OCI-LY7 (cell line): Measurements from ENCODE around the gene PTH2. TPM values are rescaled to one million over a fixed set of nuclear protein-coding genes. Genes with fewer than 3 reads are reported as not detected.
A peak's percentile ranks its signal among the peaks of the same experiment; 100 is the strongest.
"Not testable (repeated sequence)": the region's sequence is repeated elsewhere in the genome, so short reads cannot be mapped to it uniquely, and the experiment has no call there.

ENCODE experiments used
- BruUV-seq: library from RNA; stranded (reverse); fragments of 400-500 nt; replicated peaks from 2 replicates; lab custom pipeline; 2021; lab: Mats Ljungman, UMichigan
- CTCF ChIA-PET: fragments of 300-600 bp; sonication (Branson Sonifier 250); formaldehyde crosslinking; loops from one replicate; lab custom pipeline; 2022; ENCODE audit warnings: antibody characterized with exemption; ENCODE audit not compliant: unreplicated experiment; lab: Charles Lee
- POLR2A ChIA-PET: fragments of 300-600 bp; sonication (Branson Sonifier 250); formaldehyde crosslinking; loops from one replicate; lab custom pipeline; 2022; ENCODE audit warnings: antibody characterized with exemption; lab: Charles Lee
- DNase-seq: peaks from one replicate; pipeline ENCODE4 v3.0.0-alpha.2; 2015; ENCODE audit warnings: low spot score
- H2AFZ ChIP-seq: fragments of 200-600 bp; sonication (generic), shearing (Covaris generic); 2 replicates; pipeline ENCODE4 v1.6.1; 2014; ENCODE audit warnings: mild to moderate bottlenecking, antibody characterized with exemption, low read length, moderate library complexity
- H3K27ac ChIP-seq: fragments of 200-600 bp; sonication (generic); 2 replicates; pipeline ENCODE4 v1.5.1; 2014; ENCODE audit warnings: mixed run types, low read depth, mild to moderate bottlenecking, moderate library complexity, low read length, inconsistent platforms; ENCODE audit not compliant: poor library complexity, severe bottlenecking
- H3K36me3 ChIP-seq: fragments of 200-600 bp; sonication (generic); 2 replicates; pipeline ENCODE4 v1.6.1; 2014; ENCODE audit warnings: mild to moderate bottlenecking, antibody characterized with exemption, low read length, moderate library complexity, mixed read lengths; ENCODE audit not compliant: insufficient read depth
- H3K4me1 ChIP-seq: fragments of 200-600 bp; sonication (generic); 2 replicates; pipeline ENCODE4 v1.5.1; 2014; ENCODE audit warnings: mild to moderate bottlenecking, low read length; ENCODE audit not compliant: insufficient read depth, poor library complexity, severe bottlenecking
- H3K4me2 ChIP-seq: fragments of 200-600 bp; sonication (generic); 2 replicates; pipeline ENCODE4 v1.6.1; 2014; ENCODE audit warnings: mild to moderate bottlenecking, low read length
- H3K4me3 ChIP-seq: fragments of 200-600 bp; sonication (generic); 2 replicates; pipeline ENCODE4 v1.5.1; 2014; ENCODE audit warnings: mild to moderate bottlenecking, low read depth, low read length; ENCODE audit not compliant: poor library complexity, severe bottlenecking
- H3K79me2 ChIP-seq: fragments of 200-600 bp; sonication (generic); 2 replicates; pipeline ENCODE4 v1.6.1; 2016; ENCODE audit warnings: low read depth, mild to moderate bottlenecking, low read length, moderate library complexity, mixed read lengths; ENCODE audit not compliant: insufficient read depth
- H3K9me2 ChIP-seq: fragments of 200-600 bp; sonication (generic); 2 replicates; pipeline ENCODE4 v1.6.1; 2016; ENCODE audit warnings: mild to moderate bottlenecking, low read length, mixed read lengths; ENCODE audit not compliant: insufficient read depth
- H3K9me3 ChIP-seq: fragments of 200-600 bp; sonication (generic); 2 replicates; pipeline ENCODE4 v1.6.1; 2014; ENCODE audit warnings: mild to moderate bottlenecking, mixed run types, low read length, mixed read lengths
- H4K20me1 ChIP-seq: fragments of 200-600 bp; sonication (generic); 2 replicates; pipeline ENCODE4 v1.6.1; 2014; ENCODE audit warnings: mild to moderate bottlenecking, antibody characterized with exemption, low read length, moderate library complexity, mixed read lengths; ENCODE audit not compliant: insufficient read depth
- EZH2phosphoT487 ChIP-seq: fragments of 200-600 bp; sonication (generic); IDR thresholded peaks from 2 replicates; pipeline ENCODE4 v1.6.1; 2018; ENCODE audit warnings: low read depth, borderline replicate concordance, mild to moderate bottlenecking, mixed run types, antibody characterized with exemption, low read length, moderate library complexity, mixed read lengths
- intact Hi-C: fragments of 100-400 bp; cut with micrococcal nuclease; formaldehyde crosslinking; loops from one replicate; pipeline ENCODE4 v1.10.0; 2022; ENCODE audit not compliant: unreplicated experiment
- total RNA-seq, 2 experiments: library from RNA; depleted of rRNA in 1 of 2; stranded (reverse); fragments of >200 nt in 1 of 2; shearing (Covaris generic) in 1 of 2; gene quantifications; 2 replicates each; pipeline ENCODE4 v1.2.3, GENCODE V29; 2014 to 2022
- TF ChIP-seq, protein P1 (sequence below): fragments of 200-600 bp; sonication (generic); conservative IDR thresholded peaks from 2 replicates; pipeline ENCODE4 v1.5.1; 2014; ENCODE audit warnings: mild to moderate bottlenecking, antibody characterized with exemption, low read length, moderate library complexity, mixed read lengths

The PTH2 gene
- total RNA-seq, 2 experiments from 2014 or later: 0.66 to 1.7 TPM

DNA sequence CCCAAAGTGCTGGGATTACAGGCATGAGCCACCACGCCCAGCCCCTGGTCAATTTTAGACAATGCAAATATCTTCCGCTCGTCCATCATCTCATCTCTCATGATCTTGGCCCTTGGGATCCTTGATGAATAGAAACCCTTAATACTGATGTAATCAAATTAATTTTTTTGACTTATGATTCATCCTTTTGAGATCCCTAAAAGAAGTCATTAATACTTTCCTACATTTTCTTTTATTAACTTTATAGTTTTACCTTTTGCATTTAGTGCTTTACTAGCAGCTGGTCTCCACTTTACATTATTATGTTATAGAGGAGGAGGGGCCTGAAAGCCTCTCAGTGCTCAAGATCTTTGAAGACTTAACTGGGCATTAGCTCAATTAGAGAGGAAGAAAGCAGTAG, 42.9 kb downstream of the PTH2 start:
- DNase-seq: no peak
- Histone ChIP-seq H3K79me2 (no peaks in the 10 kb centered on the region), H3K9me3 (peaks cover 16% of the 10 kb centered on the region; the same call in 1 of the 2 replicates), H3K4me2 (no peak overlapping the region), H3K9me2 (no peaks in the 10 kb centered on the region), H3K36me3 (no peaks in the 10 kb centered on the region; the same call in 1 of the 2 replicates), H2AFZ (no peak overlapping the region), H3K4me3 (no peak overlapping the region), H3K4me1 (peaks cover 16% of the 10 kb centered on the region), H4K20me1 (no peaks in the 10 kb centered on the region), H3K27ac (no peak overlapping the region)
- no peak for TF ChIP-seq EZH2phosphoT487
- TF ChIP-seq, protein P1, sequence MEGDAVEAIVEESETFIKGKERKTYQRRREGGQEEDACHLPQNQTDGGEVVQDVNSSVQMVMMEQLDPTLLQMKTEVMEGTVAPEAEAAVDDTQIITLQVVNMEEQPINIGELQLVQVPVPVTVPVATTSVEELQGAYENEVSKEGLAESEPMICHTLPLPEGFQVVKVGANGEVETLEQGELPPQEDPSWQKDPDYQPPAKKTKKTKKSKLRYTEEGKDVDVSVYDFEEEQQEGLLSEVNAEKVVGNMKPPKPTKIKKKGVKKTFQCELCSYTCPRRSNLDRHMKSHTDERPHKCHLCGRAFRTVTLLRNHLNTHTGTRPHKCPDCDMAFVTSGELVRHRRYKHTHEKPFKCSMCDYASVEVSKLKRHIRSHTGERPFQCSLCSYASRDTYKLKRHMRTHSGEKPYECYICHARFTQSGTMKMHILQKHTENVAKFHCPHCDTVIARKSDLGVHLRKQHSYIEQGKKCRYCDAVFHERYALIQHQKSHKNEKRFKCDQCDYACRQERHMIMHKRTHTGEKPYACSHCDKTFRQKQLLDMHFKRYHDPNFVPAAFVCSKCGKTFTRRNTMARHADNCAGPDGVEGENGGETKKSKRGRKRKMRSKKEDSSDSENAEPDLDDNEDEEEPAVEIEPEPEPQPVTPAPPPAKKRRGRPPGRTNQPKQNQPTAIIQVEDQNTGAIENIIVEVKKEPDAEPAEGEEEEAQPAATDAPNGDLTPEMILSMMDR: no peak
- CTCF ChIA-PET: no interaction called here
- BruUV-seq: no TSS peak
- POLR2A ChIA-PET: interaction anchor here (0.5 to 1.1 kb wide), 2 partner anchors 10 to 24 kb away, joined by 3 to 4 read pairs; no protein-coding TSS in a partner anchor
- intact Hi-C loops: no loop called here

DNA sequence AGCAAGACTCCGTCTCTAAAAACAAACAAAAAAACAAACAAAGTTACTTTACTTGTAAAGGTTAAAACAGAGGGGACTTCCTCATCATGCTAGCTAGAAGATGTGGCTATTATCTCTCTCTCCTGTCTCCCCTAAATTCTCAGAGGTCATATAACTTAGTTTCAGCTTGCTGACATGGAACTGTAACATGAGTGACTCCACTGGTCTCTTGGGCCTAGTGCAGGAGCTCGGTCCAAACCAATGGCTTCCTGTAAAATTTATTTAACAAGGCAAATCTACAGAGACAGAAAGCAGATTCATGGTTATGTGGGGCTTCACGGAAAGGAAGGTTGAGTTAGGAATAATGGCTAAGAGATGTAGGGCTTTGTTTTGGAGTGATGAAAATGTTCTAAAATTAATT, 44.7 kb downstream of the PTH2 start:
- H2AFZ ChIP-seq: peak overlapping the region; percentile 76
- no peak for DNase-seq
- H4K20me1 ChIP-seq: no peaks in the 10 kb centered on the region
- H3K36me3 ChIP-seq: no peaks in the 10 kb centered on the region; the same call in 1 of the 2 replicates
- no peaks in the 10 kb centered on the region for H3K9me2 ChIP-seq
- BruUV-seq: no TSS peak
- H3K27ac ChIP-seq: no peak overlapping the region
- CTCF ChIA-PET: no interaction called here
- POLR2A ChIA-PET: no interaction called here
- H3K4me1 ChIP-seq: peaks cover 16% of the 10 kb centered on the region
- no peak overlapping the region for H3K4me3 ChIP-seq
- H3K9me3 ChIP-seq: peaks cover 16% of the 10 kb centered on the region; the same call in 1 of the 2 replicates
- H3K79me2 ChIP-seq: no peaks in the 10 kb centered on the region
- intact Hi-C loops: no loop called here
- H3K4me2 ChIP-seq: no peak overlapping the region
- TF ChIP-seq, protein P1: no peak
- no peak for TF ChIP-seq EZH2phosphoT487

DNA sequence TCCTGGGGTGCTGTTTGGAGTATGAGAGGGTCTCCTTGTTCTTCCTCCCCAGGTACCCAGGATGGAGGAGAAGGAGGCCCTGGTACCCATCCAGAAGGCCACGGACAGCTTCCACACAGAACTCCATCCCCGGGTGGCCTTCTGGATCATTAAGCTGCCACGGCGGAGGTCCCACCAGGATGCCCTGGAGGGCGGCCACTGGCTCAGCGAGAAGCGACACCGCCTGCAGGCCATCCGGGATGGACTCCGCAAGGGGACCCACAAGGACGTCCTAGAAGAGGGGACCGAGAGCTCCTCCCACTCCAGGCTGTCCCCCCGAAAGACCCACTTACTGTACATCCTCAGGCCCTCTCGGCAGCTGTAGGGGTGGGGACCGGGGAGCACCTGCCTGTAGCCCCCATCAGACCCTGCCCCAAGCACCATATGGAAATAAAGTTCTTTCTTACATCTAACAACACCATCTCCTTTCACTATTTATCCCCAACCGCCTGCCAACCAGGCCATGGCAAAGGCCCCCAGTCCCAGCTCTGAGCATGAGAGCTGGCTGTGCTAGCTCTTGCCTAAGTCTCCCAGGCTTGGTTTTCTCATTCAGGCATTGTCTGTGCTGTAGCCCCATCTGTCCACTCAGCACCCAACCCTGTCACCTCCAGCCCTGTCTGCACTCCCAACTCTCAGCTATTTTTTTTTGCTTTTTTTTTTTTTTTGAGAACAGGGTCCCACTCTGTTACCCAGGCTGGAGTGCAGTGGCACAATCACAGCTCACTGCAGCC, 48.4 kb downstream of the PTH2 start:
- Histone ChIP-seq H3K36me3 (no peaks in the 10 kb centered on the region), H3K9me2 (no peaks in the 10 kb centered on the region), H3K79me2 (no peaks in the 10 kb centered on the region), H3K4me2 (no peak overlapping the region), H3K4me1 (peaks cover 13% of the 10 kb centered on the region), H4K20me1 (no peaks in the 10 kb centered on the region), H3K4me3 (no peak overlapping the region), H3K27ac (no peak overlapping the region), H2AFZ (no peak overlapping the region), H3K9me3 (no peaks in the 10 kb centered on the region; the same call in 1 of the 2 replicates)
- no TSS peak for BruUV-seq
- TF ChIP-seq, protein P1: no peak
- TF ChIP-seq EZH2phosphoT487: no peak
- ChIA-PET POLR2A (interaction anchor here (1.0 kb wide), 1 partner anchor 11 kb away, joined by 4 read pairs; no protein-coding TSS in a partner anchor), CTCF (interaction anchor here (0.8 kb wide), 1 partner anchor 35 kb away, joined by 3 read pairs; no protein-coding TSS in a partner anchor)
- DNase-seq: no peak
- intact Hi-C loops: no loop called here

DNA sequence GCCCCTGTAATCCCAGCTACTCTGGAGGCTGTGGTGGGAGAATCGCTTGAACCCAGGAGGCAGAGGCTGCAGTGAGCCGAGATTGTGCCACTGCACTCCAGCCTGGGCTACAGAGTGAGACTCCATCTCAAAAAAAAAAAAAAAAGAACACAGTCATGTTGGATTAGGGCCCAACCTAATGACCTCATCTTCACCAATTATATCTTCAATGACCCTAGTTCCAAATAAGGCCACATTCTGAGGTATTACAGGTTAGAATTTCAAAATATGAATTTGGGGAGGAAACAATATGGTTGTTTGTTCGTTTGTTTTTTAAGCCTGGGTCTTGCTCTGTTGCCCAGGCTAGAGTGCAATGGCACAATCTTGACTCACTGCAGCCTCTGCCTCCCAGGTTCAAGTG, 50.1 kb downstream of the PTH2 start:
- BruUV-seq, CTCF ChIA-PET: not testable (repeated sequence)
- POLR2A ChIA-PET: interaction anchor here (0.6 kb wide), 1 partner anchor 15 kb away, joined by 4 read pairs; no protein-coding TSS in a partner anchor

More for the DNA sequence above, 50.1 kb downstream of the PTH2 start:
- Histone ChIP-seq H3K9me3 (peaks cover 12% of the 10 kb centered on the region; the same call in 1 of the 2 replicates), H3K4me2 (peak overlapping the region; percentile 23; the same call in 1 of the 2 replicates)
- H3K4me3 ChIP-seq, H2AFZ ChIP-seq, H3K36me3 ChIP-seq, H3K27ac ChIP-seq, intact Hi-C loops, H3K79me2 ChIP-seq, H3K9me2 ChIP-seq, H3K4me1 ChIP-seq, H4K20me1 ChIP-seq, DNase-seq: not testable (repeated sequence)
